HT1080 (cell line): ENCODE data around the gene VIPR2. TPM values are rescaled to one million over a fixed set of nuclear protein-coding genes. Genes with fewer than 3 reads are reported as not detected.

Experiments
- DNase-seq: peaks from one replicate; pipeline ENCODE4 v3.0.0-alpha.2; 2015; ENCODE audit warnings: low read depth
- total RNA-seq: library from RNA; depleted of rRNA; stranded (reverse); fragments of >200 nt; shearing (Covaris generic); gene quantifications from 2 replicates; pipeline ENCODE4 v1.2.3, GENCODE V29; 2014

The VIPR2 gene
- total RNA-seq, 1 experiment from 2014 or later = not detected

GRCh38 chr7:159028508-159029401 lies 115.9 kb downstream of the VIPR2 start:
- no peak for DNase-seq

GRCh38 chr7:159027789-159028507 lies 116.7 kb downstream of the VIPR2 start:
- no peak for DNase-seq

- no peak for DNase-seq
Observed at GRCh38 chr7:159027056-159027788, 117.4 kb downstream of the VIPR2 start.

- no peak for DNase-seq
Observed at GRCh38 chr7:159026271-159027055, 118.2 kb downstream of the VIPR2 start.

GRCh38 chr7:159025161-159025779 lies 119.4 kb downstream of the VIPR2 start:
- peak; percentile 50 for DNase-seq

GRCh38 chr7:159024280-159024951 lies 120.3 kb downstream of the VIPR2 start:
- no peak for DNase-seq

GRCh38 chr7:159023746-159024145 lies 120.9 kb downstream of the VIPR2 start:
- DNase-seq = no peak

GRCh38 chr7:159023206-159023605 lies 121.5 kb downstream of the VIPR2 start:
- DNase-seq = no peak

GRCh38 chr7:159022238-159022993 lies 122.3 kb downstream of the VIPR2 start:
- DNase-seq = peak; percentile 61

GRCh38 chr7:159020987-159021386 lies 123.7 kb downstream of the VIPR2 start:
- no peak for DNase-seq

GRCh38 chr7:159019111-159019510 lies 125.6 kb downstream of the VIPR2 start:
- no peak for DNase-seq

- DNase-seq = no peak
Observed at GRCh38 chr7:159017741-159018140, 126.9 kb downstream of the VIPR2 start.

GRCh38 chr7:159017210-159017609 lies 127.5 kb downstream of the VIPR2 start:
- DNase-seq = no peak

- DNase-seq = no peak
Observed at GRCh38 chr7:159016591-159016990, 128.1 kb downstream of the VIPR2 start.

- DNase-seq = peak; percentile 32
Observed at GRCh38 chr7:159015454-159016410, 128.9 kb downstream of the VIPR2 start.

- DNase-seq = no peak
Observed at GRCh38 chr7:159015081-159015453, 129.6 kb downstream of the VIPR2 start.

- DNase-seq = no peak
Observed at GRCh38 chr7:159014297-159015062, 130.2 kb downstream of the VIPR2 start.
